Kidney glomerular epithelial cell (primary cell): ENCODE data around the gene GAD1.

Experiments
- DNase-seq: peaks from one replicate; lab custom pipeline; 2025; lab: John Stamatoyannopoulos, UW

Gene GAD1

DNA sequence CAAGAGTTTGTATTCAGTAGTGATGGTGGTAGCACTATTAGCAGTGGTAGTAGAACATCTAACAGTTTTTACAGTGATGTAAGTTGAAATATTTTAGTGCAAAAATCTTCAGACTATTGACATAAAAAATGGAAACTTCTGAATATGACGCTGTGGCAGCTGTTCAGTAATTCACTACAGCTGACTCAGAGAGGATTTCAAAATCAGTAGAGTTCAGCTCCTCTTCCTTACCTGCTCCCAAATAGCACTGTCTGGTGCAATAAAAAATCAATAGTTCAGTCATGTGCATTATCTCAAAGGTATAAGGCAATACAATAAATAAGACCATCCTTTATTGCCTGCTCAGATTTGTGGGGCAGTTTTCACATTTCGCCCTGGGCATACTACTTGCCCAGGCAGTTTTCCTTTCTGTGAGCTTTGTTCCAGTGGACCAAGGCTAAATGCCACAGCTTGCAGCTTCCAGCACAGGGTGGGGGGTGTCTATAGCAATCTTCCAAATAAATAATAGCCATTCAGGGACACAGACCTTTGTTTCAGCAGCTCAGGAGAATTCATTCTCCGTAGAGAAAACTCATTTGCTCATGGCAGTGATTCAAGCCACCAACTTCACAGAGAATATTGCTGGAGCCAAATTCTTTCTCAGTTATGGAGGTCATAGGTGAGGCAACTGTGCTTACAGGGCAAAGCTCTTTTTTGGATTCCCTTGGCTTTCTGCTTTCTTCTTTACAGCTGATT, 78.5 kb downstream of the GAD1 start:
- DNase-seq, result no peak

DNA sequence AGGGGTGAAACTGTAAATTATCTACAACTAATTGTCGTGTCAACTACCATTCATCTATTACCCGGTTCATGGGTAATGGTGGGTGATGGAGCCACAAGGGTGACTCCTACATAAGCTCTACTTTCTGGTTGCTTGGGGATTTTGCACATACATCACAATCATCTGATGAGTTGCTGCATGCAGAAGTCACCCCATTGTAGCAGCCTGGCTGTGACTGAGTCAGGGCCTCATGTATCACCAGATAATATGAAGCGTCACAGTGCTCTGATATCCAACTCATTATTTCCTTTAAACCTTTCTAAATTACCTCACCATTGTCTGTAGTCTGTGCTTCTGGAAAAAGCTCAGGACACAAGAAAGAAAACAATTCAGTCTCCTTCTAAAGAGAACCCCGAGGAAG, 79.9 kb downstream of the GAD1 start:
- no peak for DNase-seq

DNA sequence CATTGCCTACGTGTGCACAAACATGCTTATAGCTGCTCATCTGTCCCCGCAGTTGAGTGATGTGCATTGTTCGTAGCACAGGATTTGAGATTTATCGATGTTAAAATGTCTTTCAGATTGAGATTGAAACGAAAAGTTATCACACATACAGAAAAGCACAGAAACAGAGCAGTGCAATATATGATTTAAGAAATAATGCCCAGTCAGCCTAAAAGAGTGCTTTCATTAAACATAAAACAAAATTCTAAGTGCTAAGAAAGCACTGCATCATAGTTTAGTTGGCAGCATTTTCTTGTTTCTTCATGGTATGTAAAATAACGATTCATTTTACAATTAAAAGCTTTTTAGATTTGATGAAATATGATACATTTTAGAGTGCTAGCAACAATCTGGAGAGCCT, 80.4 kb downstream of the GAD1 start:
- no peak for DNase-seq

DNA sequence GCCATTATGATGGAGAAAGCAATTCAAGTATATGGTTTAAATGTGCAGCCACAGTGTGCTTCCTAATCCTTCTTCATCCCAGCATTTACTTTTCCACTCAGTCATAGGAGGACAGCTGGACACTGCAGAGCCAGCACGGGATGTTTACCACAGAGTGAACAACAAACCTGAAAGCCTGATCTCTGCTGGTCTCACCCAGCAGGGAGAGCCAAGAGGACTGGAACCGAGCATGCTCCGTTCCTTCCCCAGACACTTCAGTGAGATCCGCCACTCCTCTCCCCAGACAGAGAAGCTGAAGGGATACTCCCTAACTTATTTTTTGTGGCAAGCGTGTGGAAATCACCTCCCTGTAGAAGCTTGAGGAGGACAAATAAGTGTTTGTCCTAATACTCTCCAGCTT, 89.2 kb downstream of the GAD1 start:
- no peak for DNase-seq
